ENCODE measurements around the gene SESTD1. TPM values are rescaled to one million over a fixed set of nuclear protein-coding genes. Genes with fewer than 3 reads are reported as not detected.

Gene SESTD1
- total and polyA plus RNA-seq, 9 of the 15 experiments (the other 6 are each of a cell fraction or from before 2014, with no cell fraction given) = 0.32 to 5.6 (median 2.1) TPM

GRCh38 chr2:179130560-179130959 lies 134.1 kb downstream of the SESTD1 start:
- Histone ChIP-seq H3K36me3 (ENCODE audit: control insufficient read depth, insufficient read depth, low read length) (no peaks in the 10 kb centered on the region), H2AFZ (ENCODE audit: low read depth, low read length) (no peak overlapping the region), H3K9ac (ENCODE audit: insufficient read depth in 1 of 2, low read depth in 2 of 2, low read length in 2 of 2) (no peak overlapping the region), H3K4me3 (no peak overlapping the region), H3K4me2 (ENCODE audit: insufficient read depth, low read length) (no peak overlapping the region), H3K79me2 (ENCODE audit: control insufficient read depth, insufficient read depth, low read length) (no peaks in the 10 kb centered on the region), H3K4me1 (replicated peaks in 1 of 2; ENCODE audit: control insufficient read depth in 2 of 2, insufficient read depth in 2 of 2, low read length in 2 of 2) (no peaks in the 10 kb centered on the region), H4K20me1 (replicated peaks; ENCODE audit: control insufficient read depth, insufficient read depth, low read length) (no peaks in the 10 kb centered on the region), H3K27me3 (ENCODE audit: control insufficient read depth in 2 of 2, insufficient read depth in 2 of 2, low read length in 2 of 2) (no peaks in the 10 kb centered on the region), H3K27ac (ENCODE audit: extremely low read depth, low read depth, low read length) (no peak overlapping the region), H3K9me1 (ENCODE audit: control insufficient read depth, insufficient read depth, low read length) (no peaks in the 10 kb centered on the region), H3K9me3 (replicated peaks; ENCODE audit: control insufficient read depth, insufficient read depth, low read depth, low read length) (no peaks in the 10 kb centered on the region)
- ChIA-PET POLR2A (no interaction called here), CTCF (ENCODE audit: low intra/inter-chr PET ratio) (interaction anchor here (0.6 kb wide), 1 partner anchor 1358 kb away, joined by 3 read pairs; no protein-coding TSS in a partner anchor)
- intact Hi-C loops (cut with micrococcal nuclease) = loop anchor here (10.0 kb wide), 1 partner anchor 366 kb away; no protein-coding TSS in a partner anchor
- DNase-seq (ENCODE audit: extremely low read depth in 1 of 4, low spot score in 3 of 4) (no peak), ATAC-seq (no peak), FAIRE-seq (no peak)
- no TSS peak for BruUV-seq (replicated peaks)
- in situ Hi-C loops (cut with MboI) = no loop called here
- TF ChIP-seq SRSF7 (optimal IDR thresholded peaks at IDR 0.05; ENCODE audit: low read depth, low read length) (no peak), MXI1 (IDR thresholded peaks at IDR 0.05; ENCODE audit: low read depth, low read length) (no peak), ZNF707 (CRISPR knock-in tag; conservative IDR thresholded peaks at IDR 0.05) (no peak), ZKSCAN1 (IDR thresholded peaks at IDR 0.05; ENCODE audit: low read depth, low read length) (no peak), SREBF1 (IDR thresholded peaks at IDR 0.05; ENCODE audit: borderline replicate concordance, low read depth, low read length) (no peak), NR1H2 (CRISPR knock-in tag; IDR thresholded peaks at IDR 0.05) (no peak), USF2 (CRISPR knock-in tag; IDR thresholded peaks at IDR 0.05) (no peak), ZBED1 (IDR thresholded peaks at IDR 0.05) (no peak), TARDBP (IDR thresholded peaks at IDR 0.05) (no peak), ZNF551 (CRISPR knock-in tag; IDR thresholded peaks at IDR 0.05) (no peak), ZNF75A (CRISPR knock-in tag; IDR thresholded peaks at IDR 0.05) (no peak), ZNF121 (CRISPR knock-in tag; conservative IDR thresholded peaks at IDR 0.05) (no peak), LEF1 (IDR thresholded peaks at IDR 0.05) (no peak), PATZ1 (CRISPR knock-in tag; IDR thresholded peaks at IDR 0.05; ENCODE audit: borderline replicate concordance) (no peak), CGGBP1 (CRISPR knock-in tag; IDR thresholded peaks at IDR 0.05) (no peak), SMARCC2 (IDR thresholded peaks at IDR 0.05; ENCODE audit: low read depth) (no peak), POLR3G (IDR thresholded peaks at IDR 0.05; ENCODE audit: extremely low read depth, insufficient read length, insufficient replicate concordance) (no peak), SP2 (IDR thresholded peaks at IDR 0.05; ENCODE audit: extremely low read depth, low read depth, low read length, poor library complexity, severe bottlenecking) (no peak), E2F6 (IDR thresholded peaks at IDR 0.05; ENCODE audit: borderline replicate concordance in 1 of 2, extremely low read depth in 1 of 2, insufficient read depth in 1 of 2, insufficient read length in 1 of 2, low read depth in 1 of 2, low read length in 1 of 2, poor library complexity in 1 of 2, severe bottlenecking in 1 of 2) (no peak), ZFP30 (CRISPR knock-in tag; IDR thresholded peaks at IDR 0.05; ENCODE audit: borderline replicate concordance) (no peak)

All from K562 (cell line).